Smooth muscle cell of the umbilical artery (primary cell): ENCODE results near the gene SEC14L3. TPM values are rescaled to one million over a fixed set of nuclear protein-coding genes. Genes with fewer than 3 reads are reported as not detected.

Experiments used
- total RNA-seq: library from RNA; depleted of rRNA; stranded (reverse); fragments of >200 nt; gene quantifications from 2 replicates; pipeline ENCODE4 v1.2.3, GENCODE V29; 2014

SEC14L3 gene
- not detected in 2 replicates for total RNA-seq

DNA sequence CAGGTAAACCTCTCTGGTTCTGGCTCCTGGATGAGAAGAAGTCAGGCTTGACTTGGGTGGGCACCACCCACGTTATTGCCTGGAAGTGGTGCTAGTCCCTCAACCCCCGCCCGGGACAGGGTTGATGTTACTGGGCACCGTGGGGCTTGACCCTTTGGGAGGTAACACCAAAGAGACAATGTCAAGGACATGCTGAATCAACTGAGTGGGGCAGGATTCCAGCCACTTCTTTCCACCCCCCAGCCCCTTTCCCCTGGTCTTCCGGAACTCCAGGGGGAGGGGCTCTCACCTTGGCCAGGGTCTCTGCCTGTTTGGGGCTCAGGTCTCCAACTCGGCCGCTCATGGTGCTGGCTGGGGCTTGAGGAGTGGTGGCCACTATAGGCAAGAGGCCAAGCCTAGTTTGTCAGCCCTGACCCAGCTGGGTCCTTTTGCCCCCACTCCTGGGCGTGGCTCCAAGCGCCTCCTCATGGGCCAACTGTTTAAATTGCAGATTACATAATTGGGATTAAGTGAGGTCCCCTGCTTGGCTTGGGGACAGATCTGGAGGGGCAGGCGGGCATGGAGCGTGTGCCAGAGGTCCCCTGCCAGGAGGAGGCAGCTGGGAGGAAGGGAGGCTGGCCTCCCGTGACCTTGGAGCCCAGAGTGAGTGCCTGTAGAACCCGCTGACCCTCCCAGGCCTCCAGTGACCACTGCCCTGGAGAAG, at the start of gene SEC14L3:
TSS of gene SEC14L3 (minus strand) at position 402 of the 703 bp plus-strand sequence. CDS start at position 343, 59 bp downstream.

DNA sequence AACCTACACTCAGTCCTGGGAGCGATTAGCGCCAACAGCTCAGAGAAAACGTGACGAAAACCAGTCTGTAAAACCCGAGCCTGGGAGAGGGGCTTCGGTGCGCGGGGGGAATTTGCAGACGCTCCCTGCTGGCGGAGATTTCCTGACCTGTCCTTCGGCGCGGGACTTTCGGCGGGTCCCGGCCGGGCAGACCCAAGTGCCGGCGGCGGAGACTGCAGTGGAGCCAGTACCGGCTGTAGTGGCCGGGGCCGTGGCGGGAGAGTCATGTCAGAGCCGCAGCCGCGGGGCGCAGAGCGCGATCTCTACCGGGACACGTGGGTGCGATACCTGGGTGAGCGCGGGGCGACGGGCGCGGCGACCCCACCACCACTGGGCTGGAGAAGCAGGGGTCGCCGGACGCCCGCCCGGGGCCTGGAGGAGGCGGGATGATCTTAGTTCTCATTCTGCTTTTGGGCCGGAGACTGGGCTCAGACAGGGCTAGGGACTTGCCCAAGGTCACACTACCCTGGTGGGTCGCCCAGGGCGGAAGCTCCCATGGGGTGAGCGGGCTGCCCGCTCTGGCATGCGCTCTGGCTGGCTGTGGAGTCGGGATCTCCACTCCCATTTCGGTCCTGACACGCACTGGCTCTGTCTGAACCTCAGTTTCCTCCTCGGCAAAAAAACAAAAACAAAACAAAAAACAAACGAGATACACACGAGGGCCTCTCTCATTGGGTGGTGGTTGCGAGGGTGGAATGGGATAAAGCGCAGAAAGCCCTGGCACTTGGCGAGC, 46.0 kb downstream of the SEC14L3 start, which contains the start of gene MTFP1:
TSS of gene MTFP1 (plus strand) at position 153 of the 772 bp plus-strand sequence. CDS start at position 265, 112 bp downstream.

Other genes starting within 250 kb of the SEC14L3 start
- gene LIF, start 225.3 kb downstream of the SEC14L3 start, total RNA-seq = 86.1 and 200 TPM in 2 replicates
- gene OSM, start 205.2 kb downstream of the SEC14L3 start, total RNA-seq = not detected in 2 replicates
- 11.5 and 15.4 TPM in 2 replicates for gene CASTOR1, start 182.5 kb downstream of the SEC14L3 start, total RNA-seq
- gene TBC1D10A, start 145.1 kb downstream of the SEC14L3 start, total RNA-seq = 25.9 and 32.7 TPM in 2 replicates
- gene SF3A1, start 115.1 kb downstream of the SEC14L3 start, total RNA-seq = 14.3 and 39.3 TPM in 2 replicates
- 1.5 and 2.9 TPM in 2 replicates for gene CCDC157, start 115.0 kb downstream of the SEC14L3 start, total RNA-seq
- 38.4 and 50.2 TPM in 2 replicates for gene RNF215, start 84.6 kb downstream of the SEC14L3 start, total RNA-seq
- 20.8 and 44.2 TPM in 2 replicates for gene SEC14L2, start 75.0 kb downstream of the SEC14L3 start, total RNA-seq
- gene MTFP1, start 46.2 kb downstream of the SEC14L3 start, total RNA-seq = 9.8 and 11.9 TPM in 2 replicates
- 0.09 TPM in 1 of 2 replicates, not detected in the other for gene SEC14L4, start 33.7 kb upstream of the SEC14L3 start, total RNA-seq
- 0.23 and 0.59 TPM in 2 replicates for gene SEC14L6, start 74.7 kb upstream of the SEC14L3 start, total RNA-seq
- gene GAL3ST1, start 102.6 kb upstream of the SEC14L3 start, total RNA-seq = 0.18 TPM in 1 of 2 replicates, not detected in the other
- 66.2 and 90.4 TPM in 2 replicates for gene PES1, start 119.9 kb upstream of the SEC14L3 start, total RNA-seq
- 3.1 and 4.5 TPM in 2 replicates for gene TCN2, start 135.2 kb upstream of the SEC14L3 start, total RNA-seq
- gene SLC35E4, start 163.8 kb upstream of the SEC14L3 start, total RNA-seq = 8.9 and 16.3 TPM in 2 replicates
- gene DUSP18, start 195.9 kb upstream of the SEC14L3 start, total RNA-seq = 8.9 and 12.5 TPM in 2 replicates
- gene OSBP2, start 222.9 kb upstream of the SEC14L3 start, total RNA-seq = 0.59 and 1.7 TPM in 2 replicates